ENCODE data around the gene JAML. TPM values are rescaled to one million over a fixed set of nuclear protein-coding genes. Genes with fewer than 3 reads are reported as not detected.

The JAML gene
- total and polyA plus RNA-seq, 2 of the 4 experiments (the other 2 are of a cell fraction): not detected

GRCh38 chr11:118233850-118234249 lies 9.0 kb upstream of the JAML start:
- Histone ChIP-seq H3K79me1 (ENCODE audit: low read depth in 1 of 2, low read length in 2 of 2) (no peaks in the 10 kb centered on the region), H3K9me1 (ENCODE audit: insufficient read depth, low read length) (no peaks in the 10 kb centered on the region), H3K4ac (ENCODE audit: low read depth, low read length) (no peak overlapping the region), H4K20me1 (ENCODE audit: insufficient read depth, low read length) (no peaks in the 10 kb centered on the region), H2AK5ac (ENCODE audit: low read depth, low read length) (no peak overlapping the region), H2AFZ (replicated peaks; ENCODE audit: low read length, poor library complexity) (no peak overlapping the region), H3K4me3 (ENCODE audit: insufficient read depth, low read depth, low read length) (no peak overlapping the region), H3K27me3 (ENCODE audit: control insufficient read depth, insufficient read depth, low read length) (no peaks in the 10 kb centered on the region; the same call in 1 of the 2 replicates), H3K36me3 (ENCODE audit: control insufficient read depth, insufficient read depth, low read length) (no peaks in the 10 kb centered on the region), H4K91ac (ENCODE audit: insufficient read depth, low read depth, low read length) (no peak overlapping the region), H3K14ac (replicated peaks; ENCODE audit: low read depth, low read length) (no peak overlapping the region), H2BK5ac (ENCODE audit: low read depth, low read length, poor library complexity, severe bottlenecking) (no peak overlapping the region), H3K27ac (ENCODE audit: insufficient read depth, low read length) (no peak overlapping the region), H2BK20ac (ENCODE audit: low read depth, low read length) (no peak overlapping the region), H3K18ac (ENCODE audit: low read depth, low read length) (no peak overlapping the region), H3K9me3 (ENCODE audit: control insufficient read depth, insufficient read depth, low read length) (no peaks in the 10 kb centered on the region), H3K56ac (ENCODE audit: extremely low read depth, insufficient read depth, low read length) (no peak overlapping the region), H3K23ac (ENCODE audit: low read depth, low read length) (no peak overlapping the region), H2AK9ac (replicated peaks; ENCODE audit: low read depth, low read length, poor library complexity) (no peak overlapping the region), H4K5ac (ENCODE audit: low read depth, low read length) (no peak overlapping the region), H3K9ac (ENCODE audit: low read depth, low read length) (no peak overlapping the region), H2BK120ac (ENCODE audit: low read depth, low read length) (no peak overlapping the region), H2BK15ac (ENCODE audit: low read depth, low read length) (no peak overlapping the region), H3K4me2 (ENCODE audit: low read depth, low read length) (no peak overlapping the region), H3K4me1 (ENCODE audit: control insufficient read depth, insufficient read depth, low read length) (no peaks in the 10 kb centered on the region), H4K8ac (ENCODE audit: low read depth in 2 of 2, low read length in 2 of 2) (no peak overlapping the region)
- TF ChIP-seq MAZ (IDR thresholded peaks at IDR 0.05; ENCODE audit: borderline replicate concordance, low read depth, low read length) (no peak), MAFK (IDR thresholded peaks at IDR 0.05; ENCODE audit: low read depth, low read length) (no peak), CTCF (conservative IDR thresholded peaks at IDR 0.05; ENCODE audit: low read depth, low read length) (no peak), POLR2A (IDR thresholded peaks at IDR 0.05; ENCODE audit: low read depth, low read length) (no peak), CHD1 (IDR thresholded peaks at IDR 0.05; ENCODE audit: low read depth, low read length) (no peak), ELK1 (IDR thresholded peaks at IDR 0.05; ENCODE audit: borderline replicate concordance, low read depth, low read length) (no peak), NFE2L2 (IDR thresholded peaks at IDR 0.05; ENCODE audit: low read depth, low read length) (no peak), RAD21 (IDR thresholded peaks at IDR 0.05; ENCODE audit: low read length) (no peak), MXI1 (IDR thresholded peaks at IDR 0.05; ENCODE audit: borderline replicate concordance, low read depth, low read length) (no peak), USF2 (IDR thresholded peaks at IDR 0.05; ENCODE audit: low read depth, low read length) (no peak), RFX5 (IDR thresholded peaks at IDR 0.05; ENCODE audit: low read depth, low read length) (no peak), FOS (IDR thresholded peaks at IDR 0.05; ENCODE audit: low read depth, low read length) (no peak), RCOR1 (IDR thresholded peaks at IDR 0.05; ENCODE audit: insufficient replicate concordance, low read length) (no peak), CEBPB (IDR thresholded peaks at IDR 0.05; ENCODE audit: low read depth, low read length) (no peak)
- ChIA-PET CTCF (no interaction called here), POLR2A (ENCODE audit: unreplicated experiment) (no interaction called here)
- intact Hi-C loops (cut with micrococcal nuclease): no loop called here
- in situ Hi-C loops (cut with MboI; ENCODE audit: low sequenced_read_pairs): no loop called here
- ATAC-seq (ENCODE audit: low read depth) (no peak), DNase-seq (no peak)
- WGBS, 2 experiments (ENCODE audit: extremely low coverage in 2 of 2, insufficient read length in 1 of 2): no CpG with 5 or more reads among the region's 1 CpG
- dilution Hi-C loops (cut with HindIII; ENCODE audit: low sequenced_read_pairs, unreplicated experiment): no loop called here
- BruUV-seq (replicated peaks): no TSS peak
